SK-N-MC (cell line): ENCODE data around the gene DYNC1I1.

Source experiments
- EZH2 ChIP-seq: fragments of 200-600 bp; sonication (generic); IDR thresholded peaks from one replicate; pipeline ENCODE4 v1.6.1; 2017; ENCODE audit warnings: antibody characterized with exemption
- POLR2AphosphoS5 ChIP-seq: IDR thresholded peaks from 2 replicates; pipeline ENCODE4 v1.6.1; 2012; ENCODE audit warnings: mild to moderate bottlenecking, low read depth, low read length, borderline replicate concordance

DNA sequence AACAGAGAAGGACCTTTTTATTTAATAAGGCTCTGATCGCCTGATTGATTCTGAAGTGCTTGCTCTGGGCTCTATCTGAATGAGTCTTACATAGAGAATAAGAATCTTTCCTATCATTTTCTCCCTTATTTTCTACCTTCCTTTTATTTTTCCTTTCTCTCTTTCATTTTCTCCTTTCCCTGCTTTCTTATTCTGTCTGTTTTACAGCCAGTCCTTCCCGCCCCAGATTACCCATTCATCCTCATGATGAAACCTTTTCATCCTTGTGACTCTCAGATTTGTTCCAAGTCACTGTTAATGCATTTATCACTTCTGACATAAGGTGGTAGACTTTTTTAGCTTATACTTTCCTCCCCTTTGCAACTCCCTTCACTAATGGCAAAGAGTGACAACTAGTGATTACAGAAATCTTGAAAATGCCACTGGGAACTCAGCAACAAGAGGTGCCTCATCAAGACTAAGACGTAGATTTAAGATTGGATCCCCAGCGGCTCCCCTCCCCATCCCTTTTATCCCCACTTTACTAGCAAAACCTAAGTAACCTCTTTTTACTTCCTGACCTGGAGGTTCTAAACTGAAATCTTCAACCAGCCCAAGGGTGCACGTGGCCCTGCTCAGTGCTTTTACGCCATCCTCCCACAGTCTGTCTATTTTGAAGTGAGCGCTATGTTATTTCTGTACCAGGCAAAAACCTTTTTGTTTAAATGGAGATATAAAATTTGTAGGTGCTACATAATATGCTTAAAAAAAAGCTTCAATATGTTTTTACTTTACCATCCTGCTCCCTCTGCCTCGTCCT is 179.8 kb downstream of the DYNC1I1 start:
- TF ChIP-seq EZH2 (no peak), POLR2AphosphoS5 (no peak)
